Left colon (tissue), 2 donors: ENCODE measurements around the gene MCUB. TPM values are rescaled to one million over a fixed set of nuclear protein-coding genes. Genes with fewer than 3 reads are reported as not detected.
A peak's percentile ranks its signal among the peaks of the same experiment; 100 is the strongest.
"Not testable (repeated sequence)": the region's sequence is repeated elsewhere in the genome, so short reads cannot be mapped to it uniquely, and the experiment has no call there.

Experiments used
- ATAC-seq: fragments of 200-7000 bp; cut with Tn5 transposase; one replicate; pipeline ENCODE4 v1.9.1; 2020; ENCODE audit warnings: mild to moderate bottlenecking, moderate library complexity
- DNase-seq, 2 donors: peaks; one replicate each; pipeline ENCODE4 v3.0.0-alpha.2; 2020
- intact Hi-C, 2 donors: fragments of 100-400 bp; cut with DNase I in 1 of 2; cut with micrococcal nuclease in 1 of 2; formaldehyde crosslinking; loops; one replicate each; pipeline versions ENCODE4 v1.11.2 to v1.14.0; 2022; cut with DNase I, micrococcal nuclease
- total RNA-seq, 2 donors: library from RNA; stranded (reverse); fragmentation: NEBNext Ultra II Directional; extraction: Animal tissue kit (Norgen Biotek cat#: 25700); gene quantifications; one replicate each; pipeline ENCODE4 v1.2.1, GENCODE V29; 2021
- donor health status: DM: no; HTN: no; CAD: no.
- donor health status: DM: yes; HTN: yes; CAD: no.

The MCUB gene
- total RNA-seq, 2 donors from 2014 or later = 4.7 to 5.4 TPM

DNA sequence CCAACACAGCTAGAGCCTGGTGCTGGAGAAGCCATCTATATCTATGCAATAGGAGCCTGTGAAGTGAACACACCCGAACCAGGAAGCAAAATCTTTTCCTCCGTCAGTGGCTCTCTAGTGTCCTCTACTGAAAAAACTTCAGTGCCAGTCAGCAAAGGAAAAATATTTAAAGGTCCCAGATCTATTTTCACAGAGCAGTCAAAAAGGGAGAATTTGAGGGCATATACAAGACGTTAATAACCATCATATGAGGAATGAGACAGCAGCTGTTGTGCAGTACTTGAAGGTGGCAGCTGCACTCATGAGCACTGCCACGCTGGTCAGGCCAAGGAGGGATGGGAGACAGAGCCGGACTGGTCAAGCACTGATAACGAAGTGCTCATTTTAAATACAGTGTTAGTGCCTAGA is 14.4 kb downstream of the MCUB start:
- intact Hi-C loops = no loop called here
- peak; percentile 100 for ATAC-seq
- peak in 1 of 2 donors; percentile 14 for DNase-seq

DNA sequence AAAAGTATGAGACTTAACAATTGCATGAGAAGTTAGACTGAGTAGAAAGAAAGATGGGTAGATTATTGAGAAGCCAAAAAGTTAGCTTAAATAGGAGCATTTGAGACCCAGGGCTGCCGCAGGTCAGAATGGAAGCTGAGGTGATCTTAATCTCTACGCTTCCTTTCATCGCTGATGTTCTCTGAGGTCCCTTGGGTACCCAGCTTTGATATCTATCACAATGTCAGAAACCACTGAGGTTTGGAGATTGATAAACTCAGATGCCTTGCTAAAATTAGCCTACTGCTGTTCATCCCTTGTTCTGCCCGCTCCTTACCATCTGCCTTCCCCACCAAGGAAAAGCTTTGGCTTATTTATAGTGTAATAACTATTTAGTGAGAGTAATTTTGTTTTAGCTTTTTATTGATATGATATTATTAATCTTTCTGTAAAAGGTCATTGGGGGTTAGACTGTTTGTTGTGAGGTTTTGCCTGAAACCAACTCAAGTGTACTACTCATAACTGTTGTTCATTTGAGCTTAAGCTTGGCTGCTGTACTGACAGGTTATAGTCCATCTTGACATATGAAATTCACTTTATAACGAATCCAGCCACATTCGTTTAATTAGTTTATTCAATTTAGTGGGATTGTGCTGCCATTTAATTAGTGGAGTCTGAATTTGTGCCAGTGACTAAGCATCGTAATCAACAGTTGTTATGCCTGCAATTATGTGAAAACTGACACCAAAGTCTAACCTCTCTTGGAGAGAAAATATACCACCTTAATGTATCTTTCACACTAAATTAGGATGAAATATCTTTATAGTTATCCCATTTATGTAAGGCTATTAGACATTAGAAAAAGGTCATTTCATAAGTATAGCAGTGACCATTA is 15.1 kb downstream of the MCUB start:
- intact Hi-C loops = no loop called here
- DNase-seq = no peak
- no peak for ATAC-seq

- intact Hi-C loops = no loop called here
- no peak for DNase-seq
- ATAC-seq = no peak
These were observed 16.4 kb downstream of the MCUB start for GRCh38 chr4:109576462-109576861.

- intact Hi-C loops = no loop called here
- ATAC-seq = no peak
- no peak for DNase-seq
These were observed 18.8 kb downstream of the MCUB start for GRCh38 chr4:109578846-109579245.

DNA sequence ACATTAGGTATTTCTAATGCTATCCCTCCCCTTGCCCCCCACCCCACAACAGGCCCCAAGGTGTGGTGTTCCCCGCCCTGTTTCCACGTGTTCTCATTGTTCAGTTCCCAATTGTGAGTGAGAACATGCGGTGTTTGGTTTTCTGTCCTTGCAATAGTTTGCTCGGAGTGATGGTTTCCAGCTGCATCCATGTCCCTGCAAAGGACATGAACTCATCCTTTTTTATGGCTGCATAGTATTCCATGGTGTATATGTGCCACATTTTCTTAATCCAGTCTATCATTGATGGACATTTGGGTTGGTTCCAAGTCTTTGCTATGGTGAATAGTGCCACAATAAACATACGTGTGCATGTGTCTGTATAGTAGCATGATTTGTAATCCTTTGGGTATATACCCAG is 20.0 kb downstream of the MCUB start:
- intact Hi-C loops, ATAC-seq, DNase-seq: not testable (repeated sequence)

DNA sequence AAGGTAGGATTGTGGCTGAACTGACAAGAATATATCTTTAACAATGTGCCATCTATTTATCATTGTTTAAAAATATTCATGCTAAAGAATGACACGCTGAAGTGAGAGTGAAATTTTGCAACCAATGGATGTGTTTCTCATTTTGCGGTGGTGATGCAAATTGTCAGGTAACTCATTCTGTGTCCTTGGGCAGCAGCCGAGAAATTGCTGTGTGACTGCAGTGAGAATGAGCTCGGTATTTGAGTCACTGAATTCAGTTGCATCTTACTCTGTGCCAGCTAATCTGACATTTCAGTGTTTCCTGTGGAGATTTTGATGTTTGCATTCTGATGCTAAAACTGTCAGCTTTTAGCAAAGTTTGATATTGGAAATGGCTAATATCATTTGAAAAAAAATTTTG is 28.1 kb downstream of the MCUB start:
- no peak for ATAC-seq
- intact Hi-C loops = no loop called here
- DNase-seq = no peak

- DNase-seq (no peak), ATAC-seq (no peak)
- intact Hi-C loops = no loop called here
These were observed 29.1 kb downstream of the MCUB start for GRCh38 chr4:109589119-109589518.

GRCh38 chr4:109589605-109590004 is 29.6 kb downstream of the MCUB start:
- intact Hi-C loops = no loop called here
- no peak for ATAC-seq
- no peak for DNase-seq

GRCh38 chr4:109590905-109591304 is 30.9 kb downstream of the MCUB start:
- intact Hi-C loops = no loop called here
- ATAC-seq (no peak), DNase-seq (no peak)

DNA sequence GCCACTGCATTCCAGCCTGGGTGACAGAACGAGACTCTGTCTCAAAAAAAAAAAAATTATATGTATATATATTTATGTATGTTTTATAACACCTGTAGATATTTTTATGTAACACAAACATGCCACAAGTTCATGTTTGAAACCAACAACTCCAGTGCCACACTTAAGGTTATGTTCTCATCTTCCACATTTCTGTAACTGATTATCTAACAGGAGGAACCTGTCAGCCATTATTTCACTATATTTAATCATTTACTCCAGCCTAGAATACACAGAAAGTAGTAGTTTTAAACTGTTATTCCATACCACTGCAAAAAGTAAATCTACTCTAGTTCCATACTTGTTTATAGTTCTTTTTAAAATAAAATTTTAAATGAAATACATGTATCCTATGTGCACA is 32.3 kb downstream of the MCUB start:
- no peak for DNase-seq
- ATAC-seq = no peak
- intact Hi-C loops = no loop called here

DNA sequence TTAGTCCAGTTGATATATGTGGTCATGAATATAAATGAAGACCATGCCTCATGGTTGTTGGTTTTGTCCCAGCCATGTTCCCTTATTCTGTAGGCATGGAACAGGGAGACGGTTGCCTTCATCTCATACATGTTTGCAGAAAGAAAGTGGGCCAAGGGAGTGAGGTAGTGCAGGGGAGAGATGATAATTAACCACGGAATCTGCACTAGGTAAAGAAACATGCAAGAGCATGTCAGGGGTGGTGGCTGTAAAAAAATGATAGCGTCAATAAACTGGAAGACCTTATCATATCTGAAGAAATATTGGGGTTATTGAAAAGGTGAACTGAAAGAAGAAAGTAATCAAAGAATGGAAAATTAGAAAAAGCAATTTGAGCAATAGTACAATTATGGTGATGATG is 35.1 kb downstream of the MCUB start:
- intact Hi-C loops, ATAC-seq, DNase-seq: not testable (repeated sequence)

- ATAC-seq, intact Hi-C loops, DNase-seq: not testable (repeated sequence)
These were observed 36.5 kb downstream of the MCUB start for GRCh38 chr4:109596420-109597085.

DNA sequence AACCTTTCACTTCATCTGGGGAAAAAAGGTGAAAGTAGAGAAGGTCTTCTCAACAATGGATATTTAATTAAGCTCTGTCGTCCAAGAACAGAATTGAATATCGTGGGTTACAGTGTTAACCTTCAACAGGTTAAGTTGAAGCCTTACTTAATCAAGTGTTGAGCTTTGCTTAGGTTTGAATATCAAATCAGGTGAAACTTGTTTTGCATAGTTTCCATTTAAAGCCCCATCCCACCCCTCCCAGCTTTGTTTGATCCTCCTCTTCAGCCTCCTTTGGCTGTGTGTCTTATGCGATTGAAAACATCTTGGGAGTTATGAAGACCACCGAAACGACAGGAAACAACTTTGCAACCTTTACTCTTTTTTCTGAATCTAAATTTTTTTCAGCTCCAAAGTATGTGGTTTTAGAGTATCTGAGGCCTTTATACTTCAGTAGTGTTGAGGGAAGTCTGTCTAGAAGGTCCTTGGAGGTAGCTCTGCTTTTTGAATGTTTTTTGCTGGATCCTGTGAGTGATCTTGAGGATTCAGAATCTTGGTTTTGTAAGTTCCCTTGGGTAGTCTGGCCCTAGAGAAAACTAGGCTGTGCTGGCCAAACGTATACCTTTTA is 39.1 kb downstream of the MCUB start:
- no peak for DNase-seq
- intact Hi-C loops = no loop called here

GRCh38 chr4:109600431-109600830 is 40.4 kb downstream of the MCUB start:
- DNase-seq = no peak
- no peak for ATAC-seq
- intact Hi-C loops = no loop called here

More for the DNA sequence above, 39.1 kb downstream of the MCUB start:
- no peak for ATAC-seq

- intact Hi-C loops = no loop called here
- no peak for ATAC-seq
- no peak for DNase-seq
These were observed 41.3 kb downstream of the MCUB start for GRCh38 chr4:109601336-109601735.

GRCh38 chr4:109607976-109608375 is 47.9 kb downstream of the MCUB start:
- intact Hi-C loops = no loop called here
- ATAC-seq = no peak
- DNase-seq = no peak

GRCh38 chr4:109608879-109609278 is 48.8 kb downstream of the MCUB start:
- DNase-seq = no peak
- no peak for ATAC-seq

DNA sequence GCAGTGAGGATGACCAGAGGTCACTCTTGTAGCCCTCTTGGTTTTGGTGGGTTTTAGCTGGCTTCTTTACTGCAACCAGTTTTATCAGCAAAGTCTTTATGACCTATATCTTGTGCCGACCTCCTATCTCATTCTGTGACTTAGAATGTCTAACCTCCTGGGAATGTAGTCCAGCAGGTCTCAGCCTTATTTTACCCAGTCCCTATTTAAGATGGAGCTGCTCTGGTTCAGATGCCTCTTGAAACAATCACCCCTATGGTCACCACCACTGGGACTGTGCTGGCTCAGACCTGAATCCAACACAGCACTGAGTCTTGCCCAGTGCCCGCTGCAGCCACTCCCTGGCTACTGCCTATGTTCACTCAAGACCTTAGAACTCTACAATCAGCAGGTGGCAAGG is 49.4 kb downstream of the MCUB start:
- ATAC-seq (no peak), DNase-seq (no peak)
- intact Hi-C loops = no loop called here

More at GRCh38 chr4:109608879-109609278, 48.8 kb downstream of the MCUB start:
- intact Hi-C loops = no loop called here

- no peak for DNase-seq
- ATAC-seq = no peak
- intact Hi-C loops = no loop called here
These were observed 50.4 kb downstream of the MCUB start for GRCh38 chr4:109610489-109610888.
